AG09319 (cell line): ENCODE data around the gene TAL2.
"Not testable (repeated sequence)": the region's sequence is repeated elsewhere in the genome, so short reads cannot be mapped to it uniquely, and the experiment has no call there.

Source experiments
- DNase-seq: peaks from one replicate; pipeline ENCODE4 v3.0.0-alpha.2; 2010; ENCODE audit warnings: low read depth; ENCODE audit errors: extremely low read depth
- TF ChIP-seq, protein P1 (sequence below): IDR thresholded peaks from 2 replicates; pipeline ENCODE4 v1.5.1; 2011; ENCODE audit warnings: low read depth, mild to moderate bottlenecking, inconsistent platforms, low read length, moderate library complexity

The TAL2 gene

DNA sequence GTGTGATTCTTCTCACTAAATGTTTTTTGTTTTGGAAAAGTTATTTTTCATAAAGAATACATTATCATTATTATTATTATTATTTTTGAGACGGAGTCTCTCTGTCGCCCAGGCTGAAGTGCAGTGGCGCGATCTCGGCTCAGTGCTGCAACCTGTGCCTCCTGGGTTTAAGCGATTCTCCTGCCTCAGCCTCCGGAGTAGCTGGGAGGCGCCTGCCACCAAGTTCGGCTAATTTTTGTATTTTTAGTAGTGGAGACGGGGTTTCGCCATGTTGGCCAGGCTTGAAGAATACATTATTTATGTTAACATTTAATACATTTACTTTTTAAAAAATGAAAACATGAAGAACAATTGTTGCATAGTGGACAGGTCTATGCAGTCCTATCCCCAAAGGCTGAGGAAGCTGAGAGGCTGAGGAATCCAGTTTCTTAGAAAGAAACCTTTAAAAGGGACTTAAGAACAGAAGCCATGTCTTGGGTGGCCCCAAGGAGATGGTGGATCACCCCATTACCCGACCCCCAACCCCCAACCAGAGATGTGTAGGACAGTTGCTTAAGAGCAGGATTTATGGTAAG is 34.0 kb downstream of the TAL2 start:
- DNase-seq: no peak
- TF ChIP-seq, protein P1, sequence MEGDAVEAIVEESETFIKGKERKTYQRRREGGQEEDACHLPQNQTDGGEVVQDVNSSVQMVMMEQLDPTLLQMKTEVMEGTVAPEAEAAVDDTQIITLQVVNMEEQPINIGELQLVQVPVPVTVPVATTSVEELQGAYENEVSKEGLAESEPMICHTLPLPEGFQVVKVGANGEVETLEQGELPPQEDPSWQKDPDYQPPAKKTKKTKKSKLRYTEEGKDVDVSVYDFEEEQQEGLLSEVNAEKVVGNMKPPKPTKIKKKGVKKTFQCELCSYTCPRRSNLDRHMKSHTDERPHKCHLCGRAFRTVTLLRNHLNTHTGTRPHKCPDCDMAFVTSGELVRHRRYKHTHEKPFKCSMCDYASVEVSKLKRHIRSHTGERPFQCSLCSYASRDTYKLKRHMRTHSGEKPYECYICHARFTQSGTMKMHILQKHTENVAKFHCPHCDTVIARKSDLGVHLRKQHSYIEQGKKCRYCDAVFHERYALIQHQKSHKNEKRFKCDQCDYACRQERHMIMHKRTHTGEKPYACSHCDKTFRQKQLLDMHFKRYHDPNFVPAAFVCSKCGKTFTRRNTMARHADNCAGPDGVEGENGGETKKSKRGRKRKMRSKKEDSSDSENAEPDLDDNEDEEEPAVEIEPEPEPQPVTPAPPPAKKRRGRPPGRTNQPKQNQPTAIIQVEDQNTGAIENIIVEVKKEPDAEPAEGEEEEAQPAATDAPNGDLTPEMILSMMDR: no peak

DNA sequence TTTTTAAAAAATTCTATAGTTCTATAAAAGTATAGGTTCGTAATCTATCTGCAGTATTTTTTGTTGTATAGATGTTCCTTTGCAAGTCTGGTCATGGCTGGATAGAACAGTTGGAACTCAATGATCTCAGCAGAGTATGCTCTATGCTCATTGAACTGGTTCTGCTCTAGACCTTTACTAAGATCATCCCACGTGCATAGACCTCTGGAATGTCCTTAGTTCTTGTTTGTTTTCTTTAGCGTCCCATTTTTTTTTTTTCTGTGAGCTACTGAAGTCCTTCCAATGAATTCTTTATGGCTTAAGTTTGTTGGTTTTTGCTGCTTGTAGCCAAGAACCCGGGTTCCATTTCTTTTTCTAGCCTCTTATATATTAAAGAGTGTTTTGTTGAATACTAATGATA is 35.6 kb downstream of the TAL2 start:
- TF ChIP-seq, protein P1: no peak
- no peak for DNase-seq

DNA sequence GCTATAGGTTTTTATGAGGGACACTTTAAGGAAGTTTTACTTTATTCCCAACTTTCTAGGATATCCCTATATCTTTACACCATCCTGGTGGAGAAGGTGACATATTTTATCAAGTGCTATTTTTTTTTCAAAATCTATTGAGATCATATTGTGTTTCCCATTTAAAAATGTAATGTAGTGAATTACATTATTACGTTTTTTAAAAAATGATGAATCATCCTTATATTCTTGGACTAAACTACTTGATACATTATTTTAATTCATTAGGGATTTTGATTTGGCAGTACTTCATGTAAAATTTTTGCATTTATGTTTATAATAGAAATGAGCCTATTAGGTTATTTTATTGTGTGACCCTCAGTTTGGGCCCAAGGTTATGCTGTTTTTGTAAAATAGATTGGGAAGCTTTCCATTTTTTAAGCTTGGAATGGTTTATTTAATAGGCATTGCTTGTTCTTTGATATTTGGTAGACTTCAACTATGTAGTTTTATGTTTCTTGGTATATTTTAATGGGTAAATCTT is 36.2 kb downstream of the TAL2 start:
- DNase-seq: no peak
- TF ChIP-seq, protein P1: no peak

DNA sequence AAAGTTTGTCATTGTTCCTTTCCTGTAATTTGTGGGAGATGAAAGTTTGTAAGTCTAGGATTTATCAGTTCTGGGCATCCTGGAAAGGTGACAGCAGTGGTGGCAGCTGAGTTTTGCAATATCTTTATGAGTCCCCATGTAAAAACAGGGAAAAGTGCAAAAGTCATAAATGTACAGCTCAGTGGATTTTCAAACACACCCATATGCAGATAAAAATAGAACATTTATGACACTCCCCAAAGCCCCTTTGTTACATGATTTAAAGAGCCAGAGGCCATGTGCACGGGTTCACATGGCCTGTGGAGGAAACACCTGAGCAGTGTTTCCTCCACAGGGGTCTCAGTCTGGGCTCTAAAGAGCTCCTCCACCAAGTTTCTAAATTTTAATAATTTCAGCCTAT is 38.4 kb downstream of the TAL2 start:
- TF ChIP-seq, protein P1: no peak
- no peak for DNase-seq

DNA sequence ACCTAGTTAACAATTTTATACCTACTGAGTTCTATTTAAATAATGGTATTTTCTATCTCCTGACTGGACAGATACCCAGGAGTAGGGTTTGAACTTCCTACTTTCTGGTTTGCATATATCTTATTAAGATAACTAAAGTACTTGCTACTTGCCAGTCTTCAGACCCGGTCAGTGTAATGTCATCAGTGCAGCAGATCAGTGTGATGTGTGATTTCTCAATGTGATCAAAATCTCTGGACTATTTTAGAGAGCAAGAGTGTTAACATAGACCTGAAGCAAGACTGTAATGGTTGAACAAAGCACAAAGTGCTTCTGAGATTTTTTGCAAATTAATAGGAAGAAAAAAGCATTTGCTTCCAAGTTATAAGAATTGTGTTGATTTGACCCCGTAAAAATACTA is 38.9 kb downstream of the TAL2 start:
- DNase-seq: no peak
- TF ChIP-seq, protein P1: no peak

DNA sequence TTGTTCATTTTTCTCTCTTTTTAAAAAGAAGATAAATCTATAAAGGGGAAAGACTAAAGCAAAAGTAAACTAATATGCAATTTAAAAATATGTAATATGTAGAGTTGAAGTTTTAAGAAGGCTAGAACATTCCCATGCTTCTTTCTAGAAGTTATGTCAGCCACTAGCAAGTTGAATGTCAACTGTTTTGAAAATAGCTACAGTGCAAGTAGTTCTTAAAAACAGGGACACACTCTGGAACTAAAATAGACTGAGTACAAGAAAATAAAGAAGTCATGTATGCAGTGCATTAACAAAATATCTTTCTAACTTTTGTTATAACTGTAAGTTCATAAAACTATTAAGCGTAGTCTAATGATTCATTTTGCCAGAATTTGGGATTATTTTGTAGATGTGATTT is 40.0 kb downstream of the TAL2 start:
- TF ChIP-seq, protein P1: no peak
- DNase-seq: no peak

DNA sequence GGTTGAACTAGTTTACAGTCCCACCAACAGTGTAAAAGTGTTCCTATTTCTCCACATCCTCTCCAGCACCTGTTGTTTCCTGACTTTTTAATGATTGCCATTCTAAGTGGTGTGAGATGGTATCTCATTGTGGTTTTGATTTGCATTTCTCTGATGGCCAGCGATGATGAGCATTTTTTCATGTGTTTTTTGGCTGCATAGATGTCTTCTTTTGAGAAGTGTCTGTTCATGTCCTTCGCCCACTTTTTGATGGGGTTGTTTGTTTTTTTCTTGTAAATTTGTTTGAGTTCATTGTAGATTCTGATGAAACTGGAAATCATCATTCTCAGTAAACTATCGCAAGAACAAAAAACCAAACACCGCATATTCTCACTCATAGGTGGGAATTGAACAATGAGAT is 41.4 kb downstream of the TAL2 start:
- not testable (repeated sequence) for DNase-seq

DNA sequence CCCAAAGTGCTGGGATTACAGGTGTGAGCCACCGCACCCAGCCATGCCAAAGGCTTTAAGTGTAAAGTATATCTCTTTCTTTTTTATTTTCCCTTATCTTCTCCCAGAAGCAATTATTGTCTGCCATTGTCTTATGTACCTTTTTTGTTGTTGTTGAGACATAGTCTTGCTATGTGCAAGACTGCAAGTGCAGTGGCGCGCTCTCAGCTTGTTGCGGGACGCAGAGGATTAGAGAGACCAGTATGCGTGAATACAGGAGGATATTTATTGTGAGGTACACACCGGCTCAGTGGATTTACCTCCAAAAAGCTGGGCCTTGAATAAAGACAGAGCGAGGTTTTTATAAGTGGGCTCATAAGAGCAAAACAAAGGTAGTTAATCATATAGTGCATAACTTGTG is 43.9 kb downstream of the TAL2 start:
- DNase-seq: no peak
- TF ChIP-seq, protein P1: no peak
